DND-41 (cell line): ENCODE results near the gene CNPPD1.

ENCODE experiments used
- ATAC-seq: fragments of 200-7000 bp; cut with Tn5 transposase; 3 replicates; pipeline ENCODE4 v1.9.1; 2021; ENCODE audit warnings: low read depth; ENCODE audit not compliant: insufficient read depth
- DNase-seq: peaks from one replicate; pipeline ENCODE4 v3.0.0-alpha.2; 2020
- H2AFZ ChIP-seq: 2 replicates; pipeline ENCODE4 v1.6.0; 2012; ENCODE audit warnings: low read depth, low read length
- H3K27ac ChIP-seq: 2 replicates; pipeline ENCODE4 v1.5.1; 2012; ENCODE audit warnings: low read length, inconsistent platforms
- H3K27me3 ChIP-seq: fragments of 200-600 bp; sonication (generic); 2 replicates; pipeline ENCODE4 v1.6.0; 2012; ENCODE audit warnings: low read length, mild to moderate bottlenecking, inconsistent platforms; ENCODE audit not compliant: insufficient read depth, poor library complexity
- H3K36me3 ChIP-seq: 2 replicates; pipeline ENCODE4 v1.5.1; 2012; ENCODE audit warnings: low read length, inconsistent platforms; ENCODE audit not compliant: insufficient read depth
- H3K4me1 ChIP-seq: 2 replicates; pipeline ENCODE4 v1.5.1; 2012; ENCODE audit warnings: mild to moderate bottlenecking, low read length; ENCODE audit not compliant: insufficient read depth
- H3K4me2 ChIP-seq: 2 replicates; pipeline ENCODE4 v1.6.0; 2012; ENCODE audit warnings: mild to moderate bottlenecking, moderate library complexity, low read length, inconsistent platforms; ENCODE audit not compliant: insufficient read depth
- H3K4me3 ChIP-seq, 2 experiments: fragments of 200-600 bp in 1 of 2; shearing (Covaris generic) in 1 of 2; 2 replicates each; pipeline ENCODE4 v1.5.1; 2012 to 2016; ENCODE audit warnings: inconsistent platforms in 2 of 2, low read length in 2 of 2, mild to moderate bottlenecking in 2 of 2, low read depth in 1 of 2, moderate library complexity in 1 of 2
- H3K79me2 ChIP-seq: 2 replicates; pipeline ENCODE4 v1.6.0; 2012; ENCODE audit warnings: low read length, inconsistent platforms; ENCODE audit not compliant: insufficient read depth
- H3K9ac ChIP-seq: 2 replicates; pipeline ENCODE4 v1.6.0; 2012; ENCODE audit warnings: low read depth, mild to moderate bottlenecking, inconsistent platforms, low read length, moderate library complexity
- H3K9me3 ChIP-seq: 2 replicates; pipeline ENCODE4 v1.5.1; 2012; ENCODE audit warnings: low read length, moderate library complexity, mild to moderate bottlenecking, inconsistent platforms; ENCODE audit not compliant: insufficient read depth, severe bottlenecking
- H4K20me1 ChIP-seq: 2 replicates; pipeline ENCODE4 v1.6.0; 2012; ENCODE audit warnings: low read length; ENCODE audit not compliant: insufficient read depth
- CTCF ChIP-seq: IDR thresholded peaks from 2 replicates; pipeline ENCODE4 v1.5.1; 2012; ENCODE audit warnings: borderline replicate concordance, low read length, moderate library complexity, mild to moderate bottlenecking; ENCODE audit not compliant: poor library complexity, severe bottlenecking; ENCODE audit errors: extremely low read depth
- EZH2 ChIP-seq: IDR thresholded peaks from 3 replicates; pipeline ENCODE4 v1.6.1; 2012; ENCODE audit warnings: borderline replicate concordance, low read depth, mild to moderate bottlenecking, moderate library complexity, low read length, inconsistent platforms; ENCODE audit not compliant: severe bottlenecking

The CNPPD1 gene

GRCh38 chr2:219221957-219222518, 45.3 kb upstream of the CNPPD1 start:
- H3K9me3 ChIP-seq = no peaks in the 10 kb centered on the region
- H3K79me2 ChIP-seq = peaks cover 5% of the 10 kb centered on the region
- ATAC-seq = no peak
- no peak overlapping the region for H3K9ac ChIP-seq
- H3K4me1 ChIP-seq = peaks cover 14% of the 10 kb centered on the region
- DNase-seq = no peak
- no peak overlapping the region for H3K27ac ChIP-seq
- no peak for TF ChIP-seq CTCF
- TF ChIP-seq EZH2 = no peak
- H3K36me3 ChIP-seq = peaks cover 78% of the 10 kb centered on the region
- no peak overlapping the region for H2AFZ ChIP-seq
- H4K20me1 ChIP-seq = peaks cover 3% of the 10 kb centered on the region; the same call in 1 of the 2 replicates
- no peak overlapping the region for H3K4me2 ChIP-seq
- no peaks in the 10 kb centered on the region for H3K27me3 ChIP-seq
- no peak overlapping the region for H3K4me3 ChIP-seq

- Histone ChIP-seq H3K4me3 (no peak overlapping the region), H3K79me2 (no peaks in the 10 kb centered on the region), H3K4me2 (no peak overlapping the region), H2AFZ (no peak overlapping the region), H3K9ac (no peak overlapping the region), H4K20me1 (peaks cover 3% of the 10 kb centered on the region; the same call in 1 of the 2 replicates), H3K27me3 (no peaks in the 10 kb centered on the region), H3K36me3 (peaks cover 74% of the 10 kb centered on the region), H3K27ac (no peak overlapping the region), H3K9me3 (no peaks in the 10 kb centered on the region), H3K4me1 (peaks cover 12% of the 10 kb centered on the region)
- TF ChIP-seq CTCF (no peak), EZH2 (no peak)
- DNase-seq (no peak), ATAC-seq (no peak)
Measured at GRCh38 chr2:219220652-219221402, 44.1 kb upstream of the CNPPD1 start.

- Histone ChIP-seq H3K4me1 (peaks cover 12% of the 10 kb centered on the region), H4K20me1 (peaks cover 3% of the 10 kb centered on the region; the same call in 1 of the 2 replicates), H3K9me3 (no peaks in the 10 kb centered on the region), H3K79me2 (no peaks in the 10 kb centered on the region), H3K4me2 (no peak overlapping the region), H3K4me3 (no peak overlapping the region), H2AFZ (no peak overlapping the region), H3K27ac (no peak overlapping the region), H3K27me3 (no peaks in the 10 kb centered on the region), H3K36me3 (peaks cover 65% of the 10 kb centered on the region), H3K9ac (no peak overlapping the region)
- DNase-seq = no peak
- TF ChIP-seq CTCF (no peak), EZH2 (no peak)
- ATAC-seq = no peak
Measured at GRCh38 chr2:219219784-219220532, 43.2 kb upstream of the CNPPD1 start.
